ENCODE results near the gene RERGL.
"Not testable (repeated sequence)": the region's sequence is repeated elsewhere in the genome, so short reads cannot be mapped to it uniquely, and the experiment has no call there.

Gene RERGL, protein sequence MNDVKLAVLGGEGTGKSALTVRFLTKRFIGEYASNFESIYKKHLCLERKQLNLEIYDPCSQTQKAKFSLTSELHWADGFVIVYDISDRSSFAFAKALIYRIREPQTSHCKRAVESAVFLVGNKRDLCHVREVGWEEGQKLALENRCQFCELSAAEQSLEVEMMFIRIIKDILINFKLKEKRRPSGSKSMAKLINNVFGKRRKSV

DNA sequence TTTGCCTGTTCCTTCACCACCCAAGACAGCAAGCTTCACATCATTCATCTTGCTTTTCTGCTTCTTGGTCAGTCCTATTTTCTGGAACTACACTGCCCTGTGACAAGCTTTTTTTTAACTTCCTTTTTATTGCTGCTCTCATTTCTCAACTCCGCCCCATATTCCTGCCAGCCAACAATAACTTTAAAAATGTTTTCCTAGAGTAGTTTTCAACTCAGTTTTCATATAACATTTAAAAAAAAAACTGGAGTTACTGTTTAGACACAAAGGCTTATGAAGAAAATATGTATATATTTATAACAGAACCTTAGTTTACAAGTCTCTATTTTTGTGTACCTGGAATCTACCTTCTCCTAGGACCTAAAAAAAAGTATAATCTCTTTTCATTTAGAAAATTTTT is at the start of gene RERGL:
TSS of gene RERGL (minus strand) at position 101 of the 400 bp plus-strand sequence. CDS start at position 48, 53 bp downstream.
- no peak for DNase-seq

- DNase-seq: no peak
Measured at GRCh38 chr12:18139254-18139653, 49.3 kb upstream of the RERGL start.

- DNase-seq: no peak
Measured at GRCh38 chr12:18135509-18135908, 45.5 kb upstream of the RERGL start.

- DNase-seq: no peak
Measured at GRCh38 chr12:18135086-18135485, 45.1 kb upstream of the RERGL start.

GRCh38 chr12:18130851-18131250 is 40.9 kb upstream of the RERGL start:
- DNase-seq: no peak

DNA sequence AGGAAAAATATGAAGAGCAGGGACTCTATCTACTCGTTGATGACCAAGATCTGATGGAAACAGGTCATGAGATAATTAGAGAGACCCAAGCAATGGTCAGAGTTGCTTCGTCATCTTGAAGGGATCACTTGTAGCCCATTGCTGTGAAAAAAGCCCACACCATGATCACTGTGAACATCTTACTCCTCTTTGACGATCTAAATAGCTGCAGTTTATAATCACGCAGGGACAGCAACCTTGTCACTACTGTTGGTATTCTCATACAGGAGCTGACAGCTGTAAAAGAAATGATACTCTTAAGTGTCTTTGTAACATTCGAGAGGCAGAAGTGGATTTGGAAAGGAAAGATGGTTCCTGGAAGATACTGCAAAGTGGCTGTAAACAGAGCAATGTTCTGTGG is 33.7 kb upstream of the RERGL start:
- no peak for DNase-seq

DNA sequence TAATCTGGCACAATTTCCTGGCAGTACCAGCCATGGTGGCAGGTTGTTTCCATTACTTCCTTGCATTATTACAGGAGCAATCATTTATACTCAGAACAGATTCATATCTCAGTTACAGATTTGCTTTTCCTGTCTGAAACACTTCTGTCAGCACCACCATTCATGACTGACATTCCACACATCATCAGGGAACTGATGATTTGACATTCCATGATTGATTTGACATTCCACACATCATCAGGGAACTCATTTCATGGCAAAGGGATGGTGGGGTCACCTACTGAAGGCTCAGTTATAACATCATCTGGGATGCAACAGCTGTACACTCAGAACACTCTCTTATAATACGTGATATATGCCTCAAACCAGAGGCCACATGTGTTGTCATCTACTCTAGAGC is 30.9 kb upstream of the RERGL start:
- no peak for DNase-seq

GRCh38 chr12:18108611-18109010 is 18.6 kb upstream of the RERGL start:
- DNase-seq: no peak

GRCh38 chr12:18103624-18104023 is 13.6 kb upstream of the RERGL start:
- DNase-seq: no peak

GRCh38 chr12:18101043-18101442 is 11.1 kb upstream of the RERGL start:
- no peak for DNase-seq

GRCh38 chr12:18084080-18084479 is 5.9 kb downstream of the RERGL start:
- DNase-seq: no peak

DNA sequence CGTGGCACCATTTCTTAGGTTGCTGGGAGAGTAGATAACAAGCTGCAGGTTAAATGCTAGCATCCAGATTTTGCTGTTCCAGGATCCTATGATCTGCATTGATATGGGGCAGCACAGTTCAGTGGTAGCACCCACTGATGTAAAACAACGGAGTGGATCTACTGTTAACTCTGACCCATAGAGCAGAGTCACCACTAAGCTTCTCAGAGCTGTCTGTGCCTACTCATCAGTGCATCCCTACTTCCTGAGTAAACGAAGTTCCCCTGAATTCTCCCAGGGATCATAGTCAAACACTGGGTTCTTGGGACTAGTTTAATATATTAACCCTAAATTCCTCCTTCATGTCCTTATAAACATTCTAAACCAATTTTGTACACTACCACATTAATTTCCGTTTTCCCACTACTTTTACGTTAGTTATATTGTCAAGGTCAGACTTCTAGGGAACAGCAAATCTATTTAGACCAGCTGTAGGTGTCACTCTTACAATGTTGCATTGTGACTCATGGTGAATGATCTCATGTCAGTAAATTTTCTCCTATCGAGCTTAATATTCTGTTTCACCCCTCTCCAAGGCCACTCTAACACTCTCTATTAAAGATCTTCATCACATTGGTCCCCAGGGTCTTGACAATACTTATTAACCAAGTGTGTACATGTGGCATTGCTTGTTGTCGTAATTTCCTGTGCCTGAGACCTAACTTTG is 10.3 kb downstream of the RERGL start:
- DNase-seq: no peak

DNA sequence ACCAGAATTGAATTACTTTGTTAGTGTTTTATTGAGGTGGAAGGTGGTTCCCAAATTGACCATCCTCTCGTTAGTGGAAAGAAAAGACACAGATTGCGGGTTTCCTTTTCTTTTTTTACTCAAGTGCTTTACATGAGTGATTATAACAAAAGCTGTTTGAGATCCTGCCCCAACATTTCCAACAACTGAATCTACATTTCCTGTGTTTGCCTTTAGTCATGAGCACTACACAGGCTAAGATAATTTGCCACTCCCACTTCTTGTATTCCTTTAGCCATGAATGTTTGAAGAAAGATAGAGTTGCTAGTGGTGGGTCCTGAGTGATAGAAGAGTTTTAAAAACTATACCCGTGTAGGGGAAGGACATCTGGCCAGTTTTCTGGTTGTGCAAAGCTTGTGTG is 16.0 kb downstream of the RERGL start:
- no peak for DNase-seq

DNA sequence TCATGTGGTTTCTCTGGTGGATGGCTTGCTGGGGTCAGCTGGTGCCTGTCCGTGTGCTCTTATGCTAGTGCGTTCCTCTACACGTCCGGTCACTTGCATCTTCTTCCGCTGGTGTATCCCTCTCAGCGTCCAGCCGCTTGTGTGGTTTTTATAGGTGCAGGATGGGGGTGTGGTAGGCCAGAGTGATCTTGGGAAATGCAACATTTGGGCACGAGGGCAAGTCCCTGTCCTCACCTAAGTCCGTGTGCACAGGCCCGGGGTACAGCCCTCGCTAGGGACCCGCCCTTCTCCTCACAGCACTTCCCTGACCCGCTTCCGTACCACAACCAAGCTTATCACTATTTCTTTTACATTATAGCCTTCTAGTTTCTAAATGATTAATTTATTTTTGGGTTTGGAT is 17.3 kb downstream of the RERGL start:
- DNase-seq: no peak

- no peak for DNase-seq
Measured at GRCh38 chr12:18071336-18071735, 18.7 kb downstream of the RERGL start.

GRCh38 chr12:18068355-18068754 is 21.6 kb downstream of the RERGL start:
- DNase-seq: no peak

DNA sequence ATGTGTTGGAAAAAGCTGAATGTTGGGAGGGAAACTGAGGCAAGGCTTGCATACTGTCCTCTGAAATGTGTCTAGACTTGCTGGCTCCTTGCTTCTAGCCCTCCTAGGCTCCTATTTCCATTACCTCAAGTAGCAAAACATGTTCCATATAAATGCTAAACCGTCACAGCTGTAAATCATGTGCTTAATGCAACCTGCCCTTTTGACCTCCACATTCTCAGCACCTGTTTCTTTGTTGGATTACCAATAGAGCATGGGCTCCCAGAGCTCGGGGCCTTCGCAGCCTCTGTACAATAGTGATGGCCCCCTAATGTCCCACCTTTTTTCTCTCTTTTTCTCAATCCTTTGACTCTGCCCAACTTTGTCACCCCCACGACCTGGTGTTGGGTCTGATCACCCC is 23.3 kb downstream of the RERGL start:
- no peak for DNase-seq

DNA sequence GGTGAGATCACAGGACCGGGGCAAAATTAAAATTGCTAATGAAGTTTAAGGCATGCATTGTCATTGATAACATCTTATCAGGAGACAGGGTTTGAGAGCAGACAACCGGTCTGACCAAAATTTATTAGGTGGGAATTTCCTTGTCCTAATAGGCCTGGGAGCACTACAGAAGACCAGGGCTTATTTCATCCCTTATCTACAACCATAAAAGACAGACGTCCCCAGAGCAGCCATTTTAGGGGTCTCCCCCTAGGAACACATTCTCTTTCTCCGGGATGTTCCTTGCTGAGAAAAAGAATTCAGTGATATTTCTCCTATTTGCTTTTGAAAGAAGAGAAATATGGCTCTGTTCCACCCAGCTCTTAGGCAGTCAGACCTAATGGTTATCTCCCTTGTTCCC is 27.1 kb downstream of the RERGL start:
- DNase-seq: not testable (repeated sequence)

DNA sequence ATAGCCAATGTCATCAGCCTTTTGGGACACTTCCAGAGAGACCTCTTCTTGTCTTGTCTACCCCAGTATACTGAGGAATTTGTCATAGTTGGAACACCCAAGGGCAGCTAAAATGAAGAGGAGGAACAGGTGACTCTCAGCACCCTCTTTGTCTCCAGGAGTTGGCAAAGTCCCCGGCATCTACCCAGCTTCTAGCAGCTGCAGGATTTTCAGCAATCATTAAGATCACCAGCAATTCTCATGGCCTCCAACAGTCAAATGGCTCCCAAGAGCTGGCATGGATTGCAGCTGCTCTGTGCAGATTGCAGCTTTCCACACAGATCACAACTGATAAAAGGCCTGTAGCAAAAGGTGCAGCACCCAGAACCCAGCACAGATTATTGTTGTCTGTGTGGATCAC is 32.9 kb downstream of the RERGL start:
- DNase-seq: no peak

GRCh38 chr12:18054925-18055619 is 34.9 kb downstream of the RERGL start:
- no peak for DNase-seq

DNA sequence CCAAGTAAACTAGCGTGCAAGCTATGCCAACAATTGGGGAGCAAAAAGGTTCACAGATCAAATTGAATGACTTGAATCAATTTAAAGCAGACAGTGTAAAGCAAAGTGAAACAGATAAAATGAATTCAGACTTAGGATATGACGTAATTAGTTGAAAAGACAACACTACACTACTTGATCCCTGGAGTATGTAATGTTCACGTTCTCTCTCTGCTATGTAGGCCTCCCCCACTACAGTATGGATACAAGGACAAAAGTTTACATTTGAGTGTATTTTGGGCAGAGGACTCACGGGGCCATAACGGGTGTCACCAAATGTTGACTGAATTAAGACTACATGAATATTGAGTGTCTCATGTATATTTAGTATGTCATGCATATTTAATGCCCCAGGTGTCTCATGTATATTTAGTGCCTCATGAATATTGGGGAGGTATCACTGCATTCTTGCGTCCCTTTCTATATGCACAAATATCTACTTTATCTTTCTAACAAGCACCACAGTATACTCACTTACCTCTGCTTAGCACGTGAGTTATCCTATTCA is 44.5 kb downstream of the RERGL start:
- no peak for DNase-seq

DNA sequence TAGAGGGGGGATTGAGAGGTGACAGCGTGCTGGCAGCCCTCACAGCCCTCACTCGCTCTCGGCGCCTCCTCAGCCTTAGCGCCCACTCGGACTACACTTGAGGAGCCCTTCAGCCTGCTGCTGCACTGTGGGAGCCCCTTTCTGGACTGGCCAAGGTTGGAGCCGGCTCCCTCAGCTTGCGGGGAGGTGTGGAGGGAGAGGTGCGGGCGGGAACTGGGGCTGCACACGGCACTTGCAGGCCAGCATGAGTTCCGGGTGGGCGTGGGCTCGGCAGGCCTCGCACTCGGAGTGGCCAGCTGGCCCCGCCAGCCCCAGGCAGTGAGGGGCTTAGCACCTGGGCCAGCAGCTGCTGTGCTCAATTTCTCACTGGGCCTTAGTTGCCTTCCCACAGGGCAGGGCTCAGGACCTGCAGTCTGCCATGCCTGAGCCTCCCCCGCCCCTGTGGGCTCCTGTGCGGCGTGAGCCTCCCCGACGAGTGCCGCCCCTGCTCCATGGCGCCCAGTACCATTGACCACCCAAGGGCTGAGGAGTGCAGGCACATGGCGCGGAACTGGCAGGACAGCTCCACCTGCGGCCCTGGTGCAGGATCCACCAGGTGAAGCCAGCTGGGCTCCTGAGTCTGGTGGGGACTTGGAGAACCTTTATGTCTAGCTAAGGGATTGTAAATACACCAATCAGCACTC is 49.8 kb downstream of the RERGL start:
- DNase-seq: not testable (repeated sequence)

Measured in NCI-H2171 treated with DMSO at 0.1 percent for 48 hours (cell line).